Stimulated activated CD4-positive, alpha-beta T cell treated with anti-CD3 and anti-CD28 coated beads, Interleukin-2, amount 100 ng/mL, for 4 hours (primary cell): ENCODE measurements around the gene P2RX6.
"Not testable (repeated sequence)": the region's sequence is repeated elsewhere in the genome, so short reads cannot be mapped to it uniquely, and the experiment has no call there.

Source experiments
- DNase-seq: peaks from one replicate; pipeline ENCODE4 v3.0.0-alpha.2; 2020; ENCODE audit warnings: low read depth

P2RX6 gene

GRCh38 chr22:21052715-21053459 lies 37.9 kb downstream of the P2RX6 start:
- no peak for DNase-seq

- no peak for DNase-seq
Observed at GRCh38 chr22:21054046-21054713, 39.2 kb downstream of the P2RX6 start.

GRCh38 chr22:21054714-21055563 lies 40.0 kb downstream of the P2RX6 start:
- DNase-seq, result no peak

GRCh38 chr22:21055564-21055834 lies 40.5 kb downstream of the P2RX6 start:
- no peak for DNase-seq

GRCh38 chr22:21055880-21056319 lies 40.9 kb downstream of the P2RX6 start:
- no peak for DNase-seq

GRCh38 chr22:21060363-21060762 lies 45.4 kb downstream of the P2RX6 start:
- not testable (repeated sequence) for DNase-seq

GRCh38 chr22:21061660-21062321 lies 46.8 kb downstream of the P2RX6 start:
- not testable (repeated sequence) for DNase-seq

GRCh38 chr22:21064425-21064824 lies 49.5 kb downstream of the P2RX6 start:
- not testable (repeated sequence) for DNase-seq

- DNase-seq, result no peak
Observed at GRCh38 chr22:21064917-21065864, 50.2 kb downstream of the P2RX6 start.

GRCh38 chr22:21067075-21067900 lies 52.3 kb downstream of the P2RX6 start:
- DNase-seq, result no peak

GRCh38 chr22:21067901-21068680 lies 53.1 kb downstream of the P2RX6 start:
- DNase-seq, result no peak

- DNase-seq, result no peak
Observed at GRCh38 chr22:21068681-21069276, 53.8 kb downstream of the P2RX6 start.

GRCh38 chr22:21069375-21069774 lies 54.4 kb downstream of the P2RX6 start:
- no peak for DNase-seq

- no peak for DNase-seq
Observed at GRCh38 chr22:21070690-21071615, 56.0 kb downstream of the P2RX6 start.

- not testable (repeated sequence) for DNase-seq
Observed at GRCh38 chr22:21071796-21072195, 56.8 kb downstream of the P2RX6 start.

GRCh38 chr22:21073023-21073422 lies 58.1 kb downstream of the P2RX6 start:
- no peak for DNase-seq

- DNase-seq, result no peak
Observed at GRCh38 chr22:21073482-21073881, 58.5 kb downstream of the P2RX6 start.
